Astrocyte (in vitro differentiated cells and primary cell): Measurements from ENCODE around the gene TFIP11.

Source experiments
- EZH2 ChIP-seq: IDR thresholded peaks from 2 replicates; pipeline ENCODE4 v1.6.1; 2012; ENCODE audit warnings: mild to moderate bottlenecking, low read length, inconsistent platforms; ENCODE audit not compliant: insufficient read depth
- TF ChIP-seq, protein P1 (sequence below): IDR thresholded peaks from 2 replicates; pipeline ENCODE4 v1.5.1; 2011; ENCODE audit warnings: low read depth, mild to moderate bottlenecking, inconsistent platforms, low read length, moderate library complexity; ENCODE audit not compliant: insufficient read depth

DNA sequence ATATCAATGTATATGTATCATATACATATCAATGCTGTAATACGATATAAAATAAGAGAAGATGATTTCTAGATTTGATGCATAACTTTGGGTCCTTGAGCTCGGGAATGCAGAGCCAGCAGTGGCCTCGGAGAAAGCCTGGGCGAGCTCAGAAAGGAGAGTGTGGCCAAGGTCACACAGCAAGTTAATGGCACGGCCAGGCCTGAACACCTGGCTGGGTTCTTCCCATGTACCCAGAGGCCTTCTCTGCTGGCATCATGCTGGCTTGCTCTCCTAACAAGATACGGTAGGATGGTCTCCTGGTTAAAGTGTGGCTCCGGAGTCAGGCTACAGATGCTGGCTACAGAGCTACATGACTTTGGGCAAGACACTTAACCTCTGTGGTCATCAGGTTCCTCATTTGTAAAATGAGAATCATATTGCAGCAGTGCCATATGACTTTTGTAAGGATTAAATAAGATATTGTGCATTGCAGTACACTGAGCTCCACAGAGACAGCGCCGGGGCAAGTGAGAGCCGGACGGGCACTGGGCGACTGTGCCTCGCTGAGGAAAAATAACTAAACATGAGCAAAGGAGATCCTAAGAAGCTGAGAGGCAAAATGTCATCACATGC, 47.8 kb upstream of the TFIP11 start:
- TF ChIP-seq, protein P1, sequence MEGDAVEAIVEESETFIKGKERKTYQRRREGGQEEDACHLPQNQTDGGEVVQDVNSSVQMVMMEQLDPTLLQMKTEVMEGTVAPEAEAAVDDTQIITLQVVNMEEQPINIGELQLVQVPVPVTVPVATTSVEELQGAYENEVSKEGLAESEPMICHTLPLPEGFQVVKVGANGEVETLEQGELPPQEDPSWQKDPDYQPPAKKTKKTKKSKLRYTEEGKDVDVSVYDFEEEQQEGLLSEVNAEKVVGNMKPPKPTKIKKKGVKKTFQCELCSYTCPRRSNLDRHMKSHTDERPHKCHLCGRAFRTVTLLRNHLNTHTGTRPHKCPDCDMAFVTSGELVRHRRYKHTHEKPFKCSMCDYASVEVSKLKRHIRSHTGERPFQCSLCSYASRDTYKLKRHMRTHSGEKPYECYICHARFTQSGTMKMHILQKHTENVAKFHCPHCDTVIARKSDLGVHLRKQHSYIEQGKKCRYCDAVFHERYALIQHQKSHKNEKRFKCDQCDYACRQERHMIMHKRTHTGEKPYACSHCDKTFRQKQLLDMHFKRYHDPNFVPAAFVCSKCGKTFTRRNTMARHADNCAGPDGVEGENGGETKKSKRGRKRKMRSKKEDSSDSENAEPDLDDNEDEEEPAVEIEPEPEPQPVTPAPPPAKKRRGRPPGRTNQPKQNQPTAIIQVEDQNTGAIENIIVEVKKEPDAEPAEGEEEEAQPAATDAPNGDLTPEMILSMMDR: no peak
- TF ChIP-seq EZH2: no peak
